Measurements from ENCODE around the gene DSE. TPM values are rescaled to one million over a fixed set of nuclear protein-coding genes. Genes with fewer than 3 reads are reported as not detected.

The DSE gene
- total RNA-seq, 1 experiment from 2014 or later = 9.8 TPM

GRCh38 chr6:116467096-116467495, 96.3 kb downstream of the DSE start:
- DNase-seq (no peak), ATAC-seq (no peak)
- POLR2A ChIA-PET (ENCODE audit: unreplicated experiment) = no interaction called here
- no TSS peak for BruUV-seq (replicated peaks)
- TF ChIP-seq EZH2 (IDR thresholded peaks at IDR 0.05; ENCODE audit: low read length, unreplicated experiment) (no peak), EZH2phosphoT487 (IDR thresholded peaks at IDR 0.05; ENCODE audit: borderline replicate concordance, low read length) (no peak), CTCF (conservative IDR thresholded peaks at IDR 0.05; ENCODE audit: low read depth, low read length) (no peak)
- CTCF ChIA-PET = no interaction called here
- H4K20me1 ChIP-seq (ENCODE audit: low read length) = no peaks in the 10 kb centered on the region
- intact Hi-C loops (cut with micrococcal nuclease) = no loop called here
- no peak overlapping the region for H3K27ac ChIP-seq (ENCODE audit: low read length)
- no peak overlapping the region for H2AFZ ChIP-seq (ENCODE audit: low read length)
- no peaks in the 10 kb centered on the region for H3K4me1 ChIP-seq (ENCODE audit: insufficient read depth, low read length)
- no peak overlapping the region for H3K4me3 ChIP-seq (ENCODE audit: low read length)
- no peaks in the 10 kb centered on the region for H3K9me2 ChIP-seq (replicated peaks; ENCODE audit: low read length)
- no peaks in the 10 kb centered on the region for H3K9me3 ChIP-seq (ENCODE audit: low read length)
- H3K27me3 ChIP-seq (ENCODE audit: low read length) = peaks cover 18% of the 10 kb centered on the region
- no peaks in the 10 kb centered on the region for H3F3A ChIP-seq (ENCODE audit: low read length, unreplicated experiment)
- no peak overlapping the region for H3K4me2 ChIP-seq (ENCODE audit: low read length)
- H3K36me3 ChIP-seq (ENCODE audit: low read depth, low read length) = no peaks in the 10 kb centered on the region
- H3K79me2 ChIP-seq (ENCODE audit: low read length) = no peaks in the 10 kb centered on the region
- no peak overlapping the region for H3K9ac ChIP-seq (ENCODE audit: low read length)

DNA sequence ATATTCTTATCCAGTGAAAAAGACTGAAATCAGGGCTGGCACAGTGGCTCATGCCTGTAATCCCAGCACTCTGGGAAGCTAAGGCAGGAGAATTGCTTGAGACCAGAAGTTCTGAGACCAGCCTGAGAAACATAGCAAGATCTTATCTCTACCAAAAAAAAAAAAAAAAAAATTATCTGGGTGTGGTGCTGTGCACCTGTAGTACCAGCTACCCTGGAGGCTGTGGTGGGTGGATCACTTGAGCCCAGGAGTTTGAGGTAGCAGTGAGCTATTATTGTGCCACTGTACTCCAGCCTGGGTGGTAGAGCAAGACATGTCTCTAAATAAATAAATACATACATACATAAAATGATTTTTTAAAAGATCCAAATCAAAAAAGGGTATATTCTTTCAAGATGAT, 96.8 kb downstream of the DSE start:
- no peak overlapping the region for H3K27ac ChIP-seq (ENCODE audit: low read length)
- intact Hi-C loops (cut with micrococcal nuclease) = no loop called here
- ChIA-PET CTCF (no interaction called here), POLR2A (ENCODE audit: unreplicated experiment) (no interaction called here)
- H2AFZ ChIP-seq (ENCODE audit: low read length) = no peak overlapping the region
- no peak overlapping the region for H3K9ac ChIP-seq (ENCODE audit: low read length)
- H3K79me2 ChIP-seq (ENCODE audit: low read length) = no peaks in the 10 kb centered on the region
- H3K4me1 ChIP-seq (ENCODE audit: insufficient read depth, low read length) = no peaks in the 10 kb centered on the region
- H3K4me3 ChIP-seq (ENCODE audit: low read length) = no peak overlapping the region
- peaks cover 18% of the 10 kb centered on the region for H3K27me3 ChIP-seq (ENCODE audit: low read length)
- H4K20me1 ChIP-seq (ENCODE audit: low read length) = no peaks in the 10 kb centered on the region
- no peaks in the 10 kb centered on the region for H3F3A ChIP-seq (ENCODE audit: low read length, unreplicated experiment)
- DNase-seq = no peak
- no peaks in the 10 kb centered on the region for H3K36me3 ChIP-seq (ENCODE audit: low read depth, low read length)
- H3K9me3 ChIP-seq (ENCODE audit: low read length) = no peaks in the 10 kb centered on the region
- BruUV-seq (replicated peaks) = no TSS peak
- no peaks in the 10 kb centered on the region for H3K9me2 ChIP-seq (replicated peaks; ENCODE audit: low read length)
- H3K4me2 ChIP-seq (ENCODE audit: low read length) = no peak overlapping the region
- no peak for ATAC-seq
- no peak for TF ChIP-seq EZH2 (IDR thresholded peaks at IDR 0.05; ENCODE audit: low read length, unreplicated experiment)
- no peak for TF ChIP-seq EZH2phosphoT487 (IDR thresholded peaks at IDR 0.05; ENCODE audit: borderline replicate concordance, low read length)
- no peak for TF ChIP-seq CTCF (conservative IDR thresholded peaks at IDR 0.05; ENCODE audit: low read depth, low read length)

GRCh38 chr6:116468293-116468692, 97.5 kb downstream of the DSE start:
- H2AFZ ChIP-seq (ENCODE audit: low read length) = no peak overlapping the region
- POLR2A ChIA-PET (ENCODE audit: unreplicated experiment) = no interaction called here
- no peak overlapping the region for H3K9ac ChIP-seq (ENCODE audit: low read length)
- no peaks in the 10 kb centered on the region for H4K20me1 ChIP-seq (ENCODE audit: low read length)
- no peak overlapping the region for H3K4me2 ChIP-seq (ENCODE audit: low read length)
- no peak for ATAC-seq
- intact Hi-C loops (cut with micrococcal nuclease) = no loop called here
- no peaks in the 10 kb centered on the region for H3K4me1 ChIP-seq (ENCODE audit: insufficient read depth, low read length)
- peaks cover 13% of the 10 kb centered on the region; the same call in 1 of the 2 replicates for H3K27me3 ChIP-seq (ENCODE audit: low read length)
- no peaks in the 10 kb centered on the region for H3K79me2 ChIP-seq (ENCODE audit: low read length)
- no peak overlapping the region for H3K27ac ChIP-seq (ENCODE audit: low read length)
- TF ChIP-seq EZH2 (IDR thresholded peaks at IDR 0.05; ENCODE audit: low read length, unreplicated experiment) = no peak
- TF ChIP-seq EZH2phosphoT487 (IDR thresholded peaks at IDR 0.05; ENCODE audit: borderline replicate concordance, low read length) = no peak
- TF ChIP-seq CTCF (conservative IDR thresholded peaks at IDR 0.05; ENCODE audit: low read depth, low read length) = no peak
- no peaks in the 10 kb centered on the region for H3K9me2 ChIP-seq (replicated peaks; ENCODE audit: low read length)
- H3K4me3 ChIP-seq (ENCODE audit: low read length) = no peak overlapping the region
- CTCF ChIA-PET = no interaction called here
- no peaks in the 10 kb centered on the region for H3K9me3 ChIP-seq (ENCODE audit: low read length)
- no peaks in the 10 kb centered on the region for H3K36me3 ChIP-seq (ENCODE audit: low read depth, low read length)
- DNase-seq = no peak
- no TSS peak for BruUV-seq (replicated peaks)
- H3F3A ChIP-seq (ENCODE audit: low read length, unreplicated experiment) = no peaks in the 10 kb centered on the region

Data from PC-3 (cell line).